ENCODE results near the gene AGAP1. TPM values are rescaled to one million over a fixed set of nuclear protein-coding genes. Genes with fewer than 3 reads are reported as not detected.
A peak's percentile ranks its signal among the peaks of the same experiment; 100 is the strongest.

AGAP1 gene
- total RNA-seq, 1 experiment from 2014 or later: 25.8 TPM

DNA sequence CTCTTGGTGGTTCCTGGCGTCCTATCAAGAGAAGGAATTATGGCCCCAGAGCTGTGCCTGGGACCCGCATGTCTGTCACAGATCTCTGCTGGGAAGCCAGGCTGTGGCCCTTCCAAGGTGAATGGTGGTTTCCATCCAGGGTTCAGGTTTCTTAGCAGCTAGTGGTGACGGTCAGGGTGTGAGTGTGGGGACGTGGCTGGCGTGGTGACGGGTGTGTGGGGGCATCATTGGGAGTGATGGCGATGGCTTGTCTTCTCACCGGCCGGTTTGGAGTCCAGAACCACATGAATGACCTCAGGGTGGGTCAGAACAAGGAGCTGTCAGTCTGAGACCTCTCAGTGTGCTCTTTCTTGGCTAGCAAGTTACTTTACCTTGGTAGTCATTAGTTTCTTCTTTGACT is 52.6 kb downstream of the AGAP1 start:
- Histone ChIP-seq H3K27me3 (ENCODE audit: insufficient read depth, low read length) (no peaks in the 10 kb centered on the region), H4K91ac (ENCODE audit: insufficient read length, low read depth, low read length) (no peak overlapping the region), H2BK5ac (ENCODE audit: insufficient read length, low read length) (no peak overlapping the region), H3K79me1 (ENCODE audit: insufficient read depth, low read depth, low read length, poor library complexity, severe bottlenecking) (peaks cover 3% of the 10 kb centered on the region), H2AFZ (ENCODE audit: low read length) (no peak overlapping the region), H3K14ac (ENCODE audit: insufficient read depth, low read length) (no peak overlapping the region), H3K23ac (ENCODE audit: insufficient read length, low read depth, low read length) (no peak overlapping the region), H2AK5ac (ENCODE audit: insufficient read length, low read length) (no peak overlapping the region), H3K56ac (ENCODE audit: insufficient read length, low read depth, low read length) (no peak overlapping the region), H2BK120ac (ENCODE audit: low read depth, low read length, poor library complexity, severe bottlenecking) (no peak overlapping the region), H2BK20ac (ENCODE audit: low read depth, low read length, poor library complexity, severe bottlenecking) (no peak overlapping the region), H2BK15ac (ENCODE audit: low read depth, low read length) (no peak overlapping the region), H3K27ac (ENCODE audit: insufficient read length, low read depth, low read length) (no peak overlapping the region), H3T11ph (ENCODE audit: low read length) (no peak overlapping the region), H3K18ac (ENCODE audit: insufficient read length, low read depth, low read length) (no peak overlapping the region), H3K4ac (ENCODE audit: low read depth, low read length) (no peak overlapping the region), H4K5ac (ENCODE audit: insufficient read length, low read depth, low read length) (no peak overlapping the region), H3K23me2 (ENCODE audit: insufficient read length, low read depth, low read length, poor library complexity, severe bottlenecking) (no peaks in the 10 kb centered on the region), H3K79me2 (ENCODE audit: insufficient read depth, low read length) (peaks cover 13% of the 10 kb centered on the region; the same call in 1 of the 2 replicates), H3K9me3 (ENCODE audit: control insufficient read depth, low read depth, low read length) (no peaks in the 10 kb centered on the region), H2BK12ac (ENCODE audit: insufficient read length, low read depth, low read length) (no peak overlapping the region), H4K8ac (replicated peaks; ENCODE audit: insufficient read length, low read depth, low read length) (no peak overlapping the region), H4K20me1 (ENCODE audit: control insufficient read depth, insufficient read depth, insufficient read length) (no peaks in the 10 kb centered on the region), H3K9ac (ENCODE audit: extremely low read depth, insufficient read length, low read length) (no peak overlapping the region), H3K4me2 (ENCODE audit: insufficient read depth, insufficient read length, low read length) (no peak overlapping the region), H3K4me1 (ENCODE audit: insufficient read depth, low read length) (peaks cover 8% of the 10 kb centered on the region; the same call in 1 of the 2 replicates)
- TF ChIP-seq, protein P1, sequence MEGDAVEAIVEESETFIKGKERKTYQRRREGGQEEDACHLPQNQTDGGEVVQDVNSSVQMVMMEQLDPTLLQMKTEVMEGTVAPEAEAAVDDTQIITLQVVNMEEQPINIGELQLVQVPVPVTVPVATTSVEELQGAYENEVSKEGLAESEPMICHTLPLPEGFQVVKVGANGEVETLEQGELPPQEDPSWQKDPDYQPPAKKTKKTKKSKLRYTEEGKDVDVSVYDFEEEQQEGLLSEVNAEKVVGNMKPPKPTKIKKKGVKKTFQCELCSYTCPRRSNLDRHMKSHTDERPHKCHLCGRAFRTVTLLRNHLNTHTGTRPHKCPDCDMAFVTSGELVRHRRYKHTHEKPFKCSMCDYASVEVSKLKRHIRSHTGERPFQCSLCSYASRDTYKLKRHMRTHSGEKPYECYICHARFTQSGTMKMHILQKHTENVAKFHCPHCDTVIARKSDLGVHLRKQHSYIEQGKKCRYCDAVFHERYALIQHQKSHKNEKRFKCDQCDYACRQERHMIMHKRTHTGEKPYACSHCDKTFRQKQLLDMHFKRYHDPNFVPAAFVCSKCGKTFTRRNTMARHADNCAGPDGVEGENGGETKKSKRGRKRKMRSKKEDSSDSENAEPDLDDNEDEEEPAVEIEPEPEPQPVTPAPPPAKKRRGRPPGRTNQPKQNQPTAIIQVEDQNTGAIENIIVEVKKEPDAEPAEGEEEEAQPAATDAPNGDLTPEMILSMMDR (conservative IDR thresholded peaks at IDR 0.05): no peak
- Mint-ChIP-seq H3K36me3 (ENCODE audit: insufficient read depth in 1 of 3, low read depth in 3 of 3) (no peaks in the 10 kb centered on the region; a peak in 1 of 7 replicates), H3K27me3 (ENCODE audit: low read depth) (no peaks in the 10 kb centered on the region), H3K27ac (peak overlapping the region in 2 of 3 experiments; percentile 34 to 53; a peak in 2 of 7 replicates), H3K4me3 (no peak overlapping the region; a peak in 1 of 5 replicates), H3K9me3 (no peaks in the 10 kb centered on the region), H3K4me1 (peaks cover 45 to 56% of the 10 kb centered on the region in 2 experiments)
- DNase-seq: no peak
- WGBS (ENCODE audit: extremely low coverage, insufficient read length, low lambda C conversion rate): no CpG with 5 or more reads among the region's 9 CpGs

Measured in H9 (cell line).